ENCODE results near the gene SPPL2A.

Gene SPPL2A

DNA sequence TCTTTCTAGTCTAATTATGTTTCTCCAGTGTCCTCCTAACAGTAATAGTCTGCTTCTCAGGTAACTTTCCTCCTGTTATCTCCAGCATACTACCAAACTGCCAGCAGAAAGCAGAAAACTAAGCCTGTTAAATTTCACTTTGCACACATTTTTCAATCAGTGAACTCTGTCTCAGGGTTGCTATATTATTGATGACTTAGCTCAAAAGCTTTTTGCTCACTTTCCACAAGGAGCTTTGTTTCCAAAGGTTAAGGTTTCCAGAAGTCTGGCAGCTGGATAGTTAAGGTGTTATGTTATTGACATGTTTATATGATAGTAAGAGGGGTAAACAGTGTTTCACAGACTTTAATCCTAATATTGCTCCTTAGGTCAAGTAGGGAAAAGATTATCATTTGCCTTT, 84.0 kb downstream of the SPPL2A start:
- TF ChIP-seq ISL1 (CRISPR knock-in tag; IDR thresholded peaks at IDR 0.05) (no peak), CSDC2 (CRISPR knock-in tag; IDR thresholded peaks at IDR 0.05) (no peak), RARB (CRISPR knock-in tag; IDR thresholded peaks at IDR 0.05) (no peak), SNAI2 (CRISPR knock-in tag; IDR thresholded peaks at IDR 0.05) (no peak), GLIS3 (CRISPR knock-in tag; IDR thresholded peaks at IDR 0.05) (no peak), ESRRG (CRISPR knock-in tag; IDR thresholded peaks at IDR 0.05) (no peak), ARNTL (CRISPR knock-in tag; IDR thresholded peaks at IDR 0.05; ENCODE audit: borderline replicate concordance, low read depth) (no peak), ZFP3 (CRISPR knock-in tag; IDR thresholded peaks at IDR 0.05) (no peak), ZC3H10 (CRISPR knock-in tag; IDR thresholded peaks at IDR 0.05) (no peak), PPARA (CRISPR knock-in tag; IDR thresholded peaks at IDR 0.05; ENCODE audit: borderline replicate concordance) (no peak), OSR1 (CRISPR knock-in tag; IDR thresholded peaks at IDR 0.05) (no peak), BACH2 (CRISPR knock-in tag; IDR thresholded peaks at IDR 0.05; ENCODE audit: borderline replicate concordance) (no peak)
- TF ChIP-seq, protein P1, sequence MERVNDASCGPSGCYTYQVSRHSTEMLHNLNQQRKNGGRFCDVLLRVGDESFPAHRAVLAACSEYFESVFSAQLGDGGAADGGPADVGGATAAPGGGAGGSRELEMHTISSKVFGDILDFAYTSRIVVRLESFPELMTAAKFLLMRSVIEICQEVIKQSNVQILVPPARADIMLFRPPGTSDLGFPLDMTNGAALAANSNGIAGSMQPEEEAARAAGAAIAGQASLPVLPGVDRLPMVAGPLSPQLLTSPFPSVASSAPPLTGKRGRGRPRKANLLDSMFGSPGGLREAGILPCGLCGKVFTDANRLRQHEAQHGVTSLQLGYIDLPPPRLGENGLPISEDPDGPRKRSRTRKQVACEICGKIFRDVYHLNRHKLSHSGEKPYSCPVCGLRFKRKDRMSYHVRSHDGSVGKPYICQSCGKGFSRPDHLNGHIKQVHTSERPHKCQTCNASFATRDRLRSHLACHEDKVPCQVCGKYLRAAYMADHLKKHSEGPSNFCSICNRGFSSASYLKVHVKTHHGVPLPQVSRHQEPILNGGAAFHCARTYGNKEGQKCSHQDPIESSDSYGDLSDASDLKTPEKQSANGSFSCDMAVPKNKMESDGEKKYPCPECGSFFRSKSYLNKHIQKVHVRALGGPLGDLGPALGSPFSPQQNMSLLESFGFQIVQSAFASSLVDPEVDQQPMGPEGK (CRISPR knock-in tag; IDR thresholded peaks at IDR 0.05; ENCODE audit: borderline replicate concordance): no peak
- TF ChIP-seq, protein P2, sequence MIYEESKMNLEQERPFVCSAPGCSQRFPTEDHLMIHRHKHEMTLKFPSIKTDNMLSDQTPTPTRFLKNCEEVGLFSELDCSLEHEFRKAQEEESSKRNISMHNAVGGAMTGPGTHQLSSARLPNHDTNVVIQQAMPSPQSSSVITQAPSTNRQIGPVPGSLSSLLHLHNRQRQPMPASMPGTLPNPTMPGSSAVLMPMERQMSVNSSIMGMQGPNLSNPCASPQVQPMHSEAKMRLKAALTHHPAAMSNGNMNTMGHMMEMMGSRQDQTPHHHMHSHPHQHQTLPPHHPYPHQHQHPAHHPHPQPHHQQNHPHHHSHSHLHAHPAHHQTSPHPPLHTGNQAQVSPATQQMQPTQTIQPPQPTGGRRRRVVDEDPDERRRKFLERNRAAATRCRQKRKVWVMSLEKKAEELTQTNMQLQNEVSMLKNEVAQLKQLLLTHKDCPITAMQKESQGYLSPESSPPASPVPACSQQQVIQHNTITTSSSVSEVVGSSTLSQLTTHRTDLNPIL (CRISPR knock-in tag; IDR thresholded peaks at IDR 0.05; ENCODE audit: low read depth): no peak
- TF ChIP-seq, protein P3, sequence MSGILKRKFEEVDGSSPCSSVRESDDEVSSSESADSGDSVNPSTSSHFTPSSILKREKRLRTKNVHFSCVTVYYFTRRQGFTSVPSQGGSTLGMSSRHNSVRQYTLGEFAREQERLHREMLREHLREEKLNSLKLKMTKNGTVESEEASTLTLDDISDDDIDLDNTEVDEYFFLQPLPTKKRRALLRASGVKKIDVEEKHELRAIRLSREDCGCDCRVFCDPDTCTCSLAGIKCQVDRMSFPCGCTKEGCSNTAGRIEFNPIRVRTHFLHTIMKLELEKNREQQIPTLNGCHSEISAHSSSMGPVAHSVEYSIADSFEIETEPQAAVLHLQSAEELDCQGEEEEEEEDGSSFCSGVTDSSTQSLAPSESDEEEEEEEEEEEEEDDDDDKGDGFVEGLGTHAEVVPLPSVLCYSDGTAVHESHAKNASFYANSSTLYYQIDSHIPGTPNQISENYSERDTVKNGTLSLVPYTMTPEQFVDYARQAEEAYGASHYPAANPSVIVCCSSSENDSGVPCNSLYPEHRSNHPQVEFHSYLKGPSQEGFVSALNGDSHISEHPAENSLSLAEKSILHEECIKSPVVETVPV (CRISPR knock-in tag; IDR thresholded peaks at IDR 0.05): no peak
- TF ChIP-seq, protein P4, sequence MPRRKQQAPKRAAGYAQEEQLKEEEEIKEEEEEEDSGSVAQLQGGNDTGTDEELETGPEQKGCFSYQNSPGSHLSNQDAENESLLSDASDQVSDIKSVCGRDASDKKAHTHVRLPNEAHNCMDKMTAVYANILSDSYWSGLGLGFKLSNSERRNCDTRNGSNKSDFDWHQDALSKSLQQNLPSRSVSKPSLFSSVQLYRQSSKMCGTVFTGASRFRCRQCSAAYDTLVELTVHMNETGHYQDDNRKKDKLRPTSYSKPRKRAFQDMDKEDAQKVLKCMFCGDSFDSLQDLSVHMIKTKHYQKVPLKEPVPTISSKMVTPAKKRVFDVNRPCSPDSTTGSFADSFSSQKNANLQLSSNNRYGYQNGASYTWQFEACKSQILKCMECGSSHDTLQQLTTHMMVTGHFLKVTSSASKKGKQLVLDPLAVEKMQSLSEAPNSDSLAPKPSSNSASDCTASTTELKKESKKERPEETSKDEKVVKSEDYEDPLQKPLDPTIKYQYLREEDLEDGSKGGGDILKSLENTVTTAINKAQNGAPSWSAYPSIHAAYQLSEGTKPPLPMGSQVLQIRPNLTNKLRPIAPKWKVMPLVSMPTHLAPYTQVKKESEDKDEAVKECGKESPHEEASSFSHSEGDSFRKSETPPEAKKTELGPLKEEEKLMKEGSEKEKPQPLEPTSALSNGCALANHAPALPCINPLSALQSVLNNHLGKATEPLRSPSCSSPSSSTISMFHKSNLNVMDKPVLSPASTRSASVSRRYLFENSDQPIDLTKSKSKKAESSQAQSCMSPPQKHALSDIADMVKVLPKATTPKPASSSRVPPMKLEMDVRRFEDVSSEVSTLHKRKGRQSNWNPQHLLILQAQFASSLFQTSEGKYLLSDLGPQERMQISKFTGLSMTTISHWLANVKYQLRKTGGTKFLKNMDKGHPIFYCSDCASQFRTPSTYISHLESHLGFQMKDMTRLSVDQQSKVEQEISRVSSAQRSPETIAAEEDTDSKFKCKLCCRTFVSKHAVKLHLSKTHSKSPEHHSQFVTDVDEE (CRISPR knock-in tag; IDR thresholded peaks at IDR 0.05): no peak
- ATAC-seq: no peak

DNA sequence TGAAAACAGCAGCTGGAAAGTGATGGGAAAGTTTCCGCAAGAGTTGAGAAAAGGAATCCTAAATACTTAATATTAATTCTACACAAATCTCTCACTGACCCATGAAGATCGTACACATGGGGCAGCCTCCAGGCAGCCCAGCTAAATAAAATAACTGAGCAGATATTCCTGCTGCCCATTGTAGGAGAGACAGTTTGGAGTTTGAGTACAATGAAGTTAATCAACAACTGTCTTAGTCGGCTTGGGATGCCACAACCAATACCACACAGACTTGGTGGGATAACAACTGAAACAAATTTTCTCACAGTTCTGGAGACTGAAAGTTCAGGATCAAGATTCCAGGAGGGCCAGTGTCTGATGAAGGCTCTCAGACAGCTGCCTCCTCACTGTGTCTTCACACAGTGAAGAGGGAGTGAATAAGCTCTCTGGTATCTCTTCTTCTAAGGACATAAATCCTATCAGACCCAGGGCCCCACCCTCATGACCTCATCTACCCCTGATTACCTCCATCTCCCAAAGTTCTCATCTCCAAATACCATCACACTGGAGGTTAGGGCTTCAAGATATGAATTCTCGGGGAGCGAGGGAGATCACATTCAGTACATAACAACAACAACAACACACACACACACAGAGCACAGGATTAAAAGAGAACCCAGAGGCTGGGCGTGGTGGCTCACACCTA, 88.6 kb downstream of the SPPL2A start:
- peak; percentile 82 for ATAC-seq
- TF ChIP-seq, protein P2 (CRISPR knock-in tag; IDR thresholded peaks at IDR 0.05; ENCODE audit: low read depth): no peak
- TF ChIP-seq, protein P3 (CRISPR knock-in tag; IDR thresholded peaks at IDR 0.05): no peak
- TF ChIP-seq RARB (CRISPR knock-in tag; IDR thresholded peaks at IDR 0.05) (no peak), ISL1 (CRISPR knock-in tag; IDR thresholded peaks at IDR 0.05) (no peak), GLIS3 (CRISPR knock-in tag; IDR thresholded peaks at IDR 0.05) (no peak), OSR1 (CRISPR knock-in tag; IDR thresholded peaks at IDR 0.05) (no peak), ESRRG (CRISPR knock-in tag; IDR thresholded peaks at IDR 0.05) (no peak), ZNF8 (CRISPR knock-in tag; IDR thresholded peaks at IDR 0.05) (no peak), ZNF70 (CRISPR knock-in tag; IDR thresholded peaks at IDR 0.05) (no peak), TOX (CRISPR knock-in tag; IDR thresholded peaks at IDR 0.05; ENCODE audit: borderline replicate concordance) (no peak), ZFP30 (CRISPR knock-in tag; IDR thresholded peaks at IDR 0.05) (no peak), TCF4 (CRISPR knock-in tag; IDR thresholded peaks at IDR 0.05; ENCODE audit: borderline replicate concordance) (no peak), PPARA (CRISPR knock-in tag; IDR thresholded peaks at IDR 0.05; ENCODE audit: borderline replicate concordance) (no peak), SNAI2 (CRISPR knock-in tag; IDR thresholded peaks at IDR 0.05) (no peak), BACH2 (CRISPR knock-in tag; IDR thresholded peaks at IDR 0.05; ENCODE audit: borderline replicate concordance) (no peak), ARNTL (CRISPR knock-in tag; IDR thresholded peaks at IDR 0.05; ENCODE audit: borderline replicate concordance, low read depth) (no peak), ZFP3 (CRISPR knock-in tag; IDR thresholded peaks at IDR 0.05) (no peak), CSDC2 (CRISPR knock-in tag; IDR thresholded peaks at IDR 0.05) (no peak)
- TF ChIP-seq, protein P1 (CRISPR knock-in tag; IDR thresholded peaks at IDR 0.05; ENCODE audit: borderline replicate concordance): no peak
- TF ChIP-seq, protein P4 (CRISPR knock-in tag; IDR thresholded peaks at IDR 0.05): no peak

Measured in SK-N-SH treated with all-trans-retinoic acid at 6 μM for 48 hours (cell line).